ENCODE data around the gene PARD3B. TPM values are rescaled to one million over a fixed set of nuclear protein-coding genes. Genes with fewer than 3 reads are reported as not detected.

Gene PARD3B
- total RNA-seq, 4 donors from 2014 or later, result 32.6 to 65.7 (median 38.6) TPM

DNA sequence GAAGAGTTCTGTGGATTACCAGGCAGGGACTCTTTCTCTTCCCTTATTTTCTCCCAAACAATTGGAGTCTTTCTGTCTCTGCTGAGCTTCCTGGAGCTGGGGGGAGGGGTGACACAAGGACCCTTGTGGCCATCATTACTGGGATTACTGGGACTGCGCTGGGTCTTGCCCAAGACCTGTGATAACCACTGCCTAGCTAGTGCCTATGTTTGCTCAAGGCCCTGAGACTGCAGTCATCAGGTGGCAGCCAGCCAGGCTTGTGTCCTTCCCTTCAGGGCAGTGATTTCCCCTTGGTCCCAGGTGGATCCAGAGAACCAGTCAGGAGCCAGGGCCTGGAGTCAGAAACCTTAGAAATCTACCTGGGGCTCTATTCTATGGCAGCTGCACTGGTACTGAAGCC, 355.6 kb downstream of the PARD3B start:
- peaks cover 0 to 5% (median 2%) of the 10 kb centered on the region in 4 donors for H3K4me1 ChIP-seq
- H3K27ac ChIP-seq, result no peak overlapping the region
- H3K36me3 ChIP-seq, result no peaks in the 10 kb centered on the region
- WGBS, 2 donors (ENCODE audit: low coverage in 1 of 2), result 89% methylated on average over 1 of the region's 1 CpG; no CpG with 5 or more reads in 1 of the 2 donors
- in situ Hi-C loops (cut with MboI; ENCODE audit: low pct_ligation_motif_present in 1 of 4, low pct_unique_long_range_greater_than_20kb in 1 of 4, low sequenced_read_pairs in 3 of 4), result no loop called here
- no peaks in the 10 kb centered on the region for H3K9me3 ChIP-seq
- no peak for DNase-seq
- no peak overlapping the region for H3K4me3 ChIP-seq
- H3K27me3 ChIP-seq, result no peaks in the 10 kb centered on the region
- intact Hi-C loops (cut with DNase I; ENCODE audit: low total_unique reads), result no loop called here
- no peak for TF ChIP-seq EP300 (IDR thresholded peaks at IDR 0.05; ENCODE audit: low read depth)
- TF ChIP-seq POLR2AphosphoS5 (IDR thresholded peaks at IDR 0.05), result no peak
- TF ChIP-seq POLR2A (IDR thresholded peaks at IDR 0.05), result no peak
- TF ChIP-seq, protein P1, sequence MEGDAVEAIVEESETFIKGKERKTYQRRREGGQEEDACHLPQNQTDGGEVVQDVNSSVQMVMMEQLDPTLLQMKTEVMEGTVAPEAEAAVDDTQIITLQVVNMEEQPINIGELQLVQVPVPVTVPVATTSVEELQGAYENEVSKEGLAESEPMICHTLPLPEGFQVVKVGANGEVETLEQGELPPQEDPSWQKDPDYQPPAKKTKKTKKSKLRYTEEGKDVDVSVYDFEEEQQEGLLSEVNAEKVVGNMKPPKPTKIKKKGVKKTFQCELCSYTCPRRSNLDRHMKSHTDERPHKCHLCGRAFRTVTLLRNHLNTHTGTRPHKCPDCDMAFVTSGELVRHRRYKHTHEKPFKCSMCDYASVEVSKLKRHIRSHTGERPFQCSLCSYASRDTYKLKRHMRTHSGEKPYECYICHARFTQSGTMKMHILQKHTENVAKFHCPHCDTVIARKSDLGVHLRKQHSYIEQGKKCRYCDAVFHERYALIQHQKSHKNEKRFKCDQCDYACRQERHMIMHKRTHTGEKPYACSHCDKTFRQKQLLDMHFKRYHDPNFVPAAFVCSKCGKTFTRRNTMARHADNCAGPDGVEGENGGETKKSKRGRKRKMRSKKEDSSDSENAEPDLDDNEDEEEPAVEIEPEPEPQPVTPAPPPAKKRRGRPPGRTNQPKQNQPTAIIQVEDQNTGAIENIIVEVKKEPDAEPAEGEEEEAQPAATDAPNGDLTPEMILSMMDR (IDR thresholded peaks at IDR 0.05), result no peak

DNA sequence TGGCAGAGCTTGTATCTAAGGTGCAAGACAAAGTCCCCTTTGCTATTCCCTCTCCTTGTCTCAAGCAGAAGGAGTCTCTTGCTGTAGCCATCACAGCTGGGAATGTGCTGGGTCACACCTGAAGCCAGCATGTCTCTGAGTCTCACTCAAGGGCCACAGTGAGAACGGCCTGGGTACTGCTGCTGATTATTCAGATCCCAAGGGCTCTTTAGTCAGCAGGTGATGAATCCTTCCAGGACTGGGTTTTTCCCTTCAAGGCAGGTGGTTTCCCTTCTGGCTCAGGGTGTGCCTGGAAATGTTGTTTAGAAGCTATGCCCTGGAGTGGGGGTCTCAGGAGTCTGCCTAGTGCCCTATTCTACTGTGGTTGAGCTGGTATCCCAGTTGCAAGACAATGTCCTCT, 356.3 kb downstream of the PARD3B start:
- no peak overlapping the region for H3K27ac ChIP-seq
- WGBS, 2 donors (ENCODE audit: low coverage in 1 of 2), result 58% methylated on average over 1 of the region's 1 CpG; no CpG with 5 or more reads in 1 of the 2 donors
- no peaks in the 10 kb centered on the region for H3K27me3 ChIP-seq
- no peak overlapping the region for H3K4me3 ChIP-seq
- intact Hi-C loops (cut with DNase I; ENCODE audit: low total_unique reads), result no loop called here
- H3K36me3 ChIP-seq, result no peaks in the 10 kb centered on the region
- TF ChIP-seq, protein P1 (IDR thresholded peaks at IDR 0.05), result no peak
- TF ChIP-seq EP300 (IDR thresholded peaks at IDR 0.05; ENCODE audit: low read depth), result no peak
- TF ChIP-seq POLR2AphosphoS5 (IDR thresholded peaks at IDR 0.05), result no peak
- no peak for TF ChIP-seq POLR2A (IDR thresholded peaks at IDR 0.05)
- DNase-seq, result no peak
- no peaks in the 10 kb centered on the region for H3K9me3 ChIP-seq
- peaks cover 0 to 5% (median 2%) of the 10 kb centered on the region in 4 donors for H3K4me1 ChIP-seq
- in situ Hi-C loops (cut with MboI; ENCODE audit: low pct_ligation_motif_present in 1 of 4, low pct_unique_long_range_greater_than_20kb in 1 of 4, low sequenced_read_pairs in 3 of 4), result no loop called here

DNA sequence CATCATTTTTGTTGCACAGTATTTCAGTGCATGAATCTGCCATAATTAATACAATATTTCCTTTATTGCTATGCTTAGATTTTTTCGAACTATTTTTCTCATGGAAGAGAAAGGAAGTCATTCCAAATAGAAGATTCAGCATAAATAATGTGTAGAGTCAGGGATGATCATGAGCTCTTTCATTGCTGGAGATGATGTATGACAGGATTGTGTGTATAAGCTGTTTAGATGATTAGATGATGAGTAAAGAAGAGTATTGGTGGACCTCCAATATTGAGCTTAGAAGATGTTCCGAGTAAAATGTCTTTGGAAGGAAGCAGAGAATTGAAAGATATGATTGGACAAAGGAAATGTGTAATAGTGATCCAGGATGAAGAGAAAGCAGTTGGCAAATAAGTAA, 364.5 kb downstream of the PARD3B start:
- intact Hi-C loops (cut with DNase I; ENCODE audit: low total_unique reads), result no loop called here
- in situ Hi-C loops (cut with MboI; ENCODE audit: low pct_ligation_motif_present in 1 of 4, low pct_unique_long_range_greater_than_20kb in 1 of 4, low sequenced_read_pairs in 3 of 4), result no loop called here
- H3K27ac ChIP-seq, result no peak overlapping the region
- TF ChIP-seq, protein P1 (IDR thresholded peaks at IDR 0.05), result no peak
- TF ChIP-seq POLR2AphosphoS5 (IDR thresholded peaks at IDR 0.05), result no peak
- H3K4me3 ChIP-seq, result no peak overlapping the region
- H3K36me3 ChIP-seq, result no peaks in the 10 kb centered on the region
- 80 to 94% methylated on average over 2 of the region's 2 CpGs for WGBS, 2 donors (ENCODE audit: low coverage in 1 of 2)
- H3K9me3 ChIP-seq, result no peaks in the 10 kb centered on the region
- no peaks in the 10 kb centered on the region for H3K27me3 ChIP-seq
- no peak for DNase-seq
- peaks cover 0 to 4% (median 0%) of the 10 kb centered on the region in 4 donors for H3K4me1 ChIP-seq

DNA sequence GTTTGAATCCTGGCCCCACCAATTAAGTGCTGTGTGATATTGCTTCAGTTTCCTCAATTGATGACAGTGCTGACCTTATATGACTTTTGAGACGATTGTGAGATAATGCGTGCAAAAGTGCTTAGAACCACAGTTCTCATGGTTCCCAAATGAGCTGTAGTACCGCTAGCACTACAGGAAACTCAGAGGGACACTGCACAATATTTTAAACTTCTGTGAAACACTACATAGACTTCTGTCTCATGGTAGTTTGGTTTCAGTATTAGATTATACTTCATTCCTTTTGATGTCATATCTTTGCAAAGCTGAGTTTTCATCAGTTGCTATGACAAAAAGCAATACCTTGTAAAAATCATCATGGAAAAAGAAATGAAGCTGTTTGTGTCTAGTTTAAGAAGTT, 368.0 kb downstream of the PARD3B start:
- intact Hi-C loops (cut with DNase I; ENCODE audit: low total_unique reads) (no loop called here), in situ Hi-C loops (cut with MboI; ENCODE audit: low pct_ligation_motif_present in 1 of 4, low pct_unique_long_range_greater_than_20kb in 1 of 4, low sequenced_read_pairs in 3 of 4) (no loop called here)
- no peak for DNase-seq
- Histone ChIP-seq H3K4me3 (no peak overlapping the region), H3K36me3 (no peaks in the 10 kb centered on the region), H3K4me1 (no peaks in the 10 kb centered on the region), H3K9me3 (no peaks in the 10 kb centered on the region), H3K27me3 (no peaks in the 10 kb centered on the region), H3K27ac (no peak overlapping the region)
- WGBS, 2 donors (ENCODE audit: low coverage in 1 of 2), result 80 to 82% methylated on average over 2 to 3 of the region's 3 CpGs
- no peak for TF ChIP-seq EP300 (IDR thresholded peaks at IDR 0.05; ENCODE audit: low read depth)
- TF ChIP-seq, protein P1 (IDR thresholded peaks at IDR 0.05), result no peak
- no peak for TF ChIP-seq POLR2AphosphoS5 (IDR thresholded peaks at IDR 0.05)
- no peak for TF ChIP-seq POLR2A (IDR thresholded peaks at IDR 0.05)

Data from transverse colon (tissue), 4 donors.